NCI-H2171 (cell line): Measurements from ENCODE around the gene IL32.

ENCODE experiments used
- DNase-seq: peaks from one replicate; lab custom pipeline; 2025; lab: John Stamatoyannopoulos, UW

The IL32 gene, protein sequence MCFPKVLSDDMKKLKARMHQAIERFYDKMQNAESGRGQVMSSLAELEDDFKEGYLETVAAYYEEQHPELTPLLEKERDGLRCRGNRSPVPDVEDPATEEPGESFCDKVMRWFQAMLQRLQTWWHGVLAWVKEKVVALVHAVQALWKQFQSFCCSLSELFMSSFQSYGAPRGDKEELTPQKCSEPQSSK

DNA sequence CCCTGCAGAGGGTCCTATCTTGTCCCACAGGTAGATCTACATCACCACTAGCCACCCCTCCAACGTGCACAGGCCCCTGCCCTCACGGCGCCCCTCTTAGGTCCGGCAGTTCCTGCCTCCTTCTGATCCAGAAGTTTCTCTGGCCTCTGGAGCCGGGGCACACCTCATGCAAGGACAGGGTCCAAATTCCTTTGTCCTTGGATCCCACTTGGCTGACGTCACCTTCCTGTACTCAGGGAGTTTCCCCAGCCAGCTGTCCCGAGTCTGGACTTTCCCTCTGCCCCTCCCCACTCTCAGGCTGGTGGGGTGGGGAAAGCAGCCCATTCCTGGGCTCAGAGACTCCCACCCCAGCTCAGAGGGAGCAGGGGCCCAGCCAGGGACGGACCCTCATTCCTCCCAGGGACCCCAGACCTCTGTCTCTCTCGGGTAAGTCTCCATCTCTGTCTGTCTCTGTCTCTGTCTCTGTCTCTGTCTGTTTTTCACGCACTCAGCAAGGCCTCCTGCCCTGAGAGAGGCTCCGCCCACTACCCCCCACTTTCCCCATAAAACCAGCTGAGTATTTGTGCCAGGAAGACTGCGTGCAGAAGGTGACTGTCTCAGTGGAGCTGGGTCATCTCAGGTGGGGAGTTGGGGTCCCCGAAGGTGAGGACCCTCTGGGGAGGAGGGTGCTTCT is at the start of gene IL32:
Gene IL32 (plus strand): TSS at position 572 of the 673 bp plus-strand sequence. CDS start 172 bp downstream, outside the sequence.
- no peak for DNase-seq

DNA sequence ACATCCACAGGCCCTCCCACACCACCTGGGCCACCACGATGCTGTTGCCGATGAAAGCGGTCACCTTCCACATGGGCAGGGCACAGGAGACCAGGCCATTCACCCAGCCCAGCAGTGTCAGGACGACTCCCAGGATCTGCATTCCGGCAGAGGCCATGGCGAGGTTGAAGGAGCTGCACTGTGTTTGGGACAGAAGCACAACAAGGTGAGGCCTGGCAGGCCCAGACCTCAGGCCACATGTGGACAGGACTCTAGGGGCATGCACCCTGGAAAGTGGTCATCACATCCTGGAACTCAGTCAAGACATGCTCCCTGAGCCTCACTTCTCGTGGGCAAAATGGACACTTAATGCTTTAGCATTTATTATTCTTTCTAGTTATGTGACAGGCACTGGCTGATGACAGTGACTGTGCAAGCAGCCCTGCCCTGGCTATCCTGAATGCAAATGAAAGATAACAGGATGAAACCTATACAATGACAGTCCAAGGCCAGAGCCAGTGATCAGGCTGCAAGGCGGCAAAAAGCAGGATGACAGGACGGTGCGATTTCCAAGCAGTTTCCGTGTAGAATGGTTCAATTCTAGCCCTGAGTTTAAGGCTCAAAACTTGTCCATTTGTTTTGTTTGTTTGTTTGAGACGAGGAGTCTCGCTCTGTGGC is 49.4 kb upstream of the IL32 start:
- no peak for DNase-seq

DNA sequence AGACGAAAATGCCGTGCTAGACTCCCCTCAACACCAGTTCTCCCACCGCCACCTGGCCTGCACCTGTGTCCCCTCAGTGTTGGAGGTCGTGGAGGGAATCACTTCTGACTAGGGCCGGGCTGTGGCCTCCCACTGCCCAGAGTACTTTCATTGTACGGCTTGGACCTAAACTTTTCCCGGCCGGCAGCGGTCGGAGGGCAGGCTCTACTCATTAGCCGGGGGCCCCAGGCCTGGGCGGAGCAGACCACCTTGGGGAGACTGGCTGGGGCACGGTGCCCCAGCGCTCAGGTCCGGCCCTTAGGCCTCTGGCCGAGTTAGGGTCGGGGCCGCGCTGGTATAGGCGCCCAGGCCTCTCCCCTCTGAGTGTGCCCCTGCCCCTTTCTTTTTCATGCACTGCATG is 48.1 kb upstream of the IL32 start:
- DNase-seq, result no peak

DNA sequence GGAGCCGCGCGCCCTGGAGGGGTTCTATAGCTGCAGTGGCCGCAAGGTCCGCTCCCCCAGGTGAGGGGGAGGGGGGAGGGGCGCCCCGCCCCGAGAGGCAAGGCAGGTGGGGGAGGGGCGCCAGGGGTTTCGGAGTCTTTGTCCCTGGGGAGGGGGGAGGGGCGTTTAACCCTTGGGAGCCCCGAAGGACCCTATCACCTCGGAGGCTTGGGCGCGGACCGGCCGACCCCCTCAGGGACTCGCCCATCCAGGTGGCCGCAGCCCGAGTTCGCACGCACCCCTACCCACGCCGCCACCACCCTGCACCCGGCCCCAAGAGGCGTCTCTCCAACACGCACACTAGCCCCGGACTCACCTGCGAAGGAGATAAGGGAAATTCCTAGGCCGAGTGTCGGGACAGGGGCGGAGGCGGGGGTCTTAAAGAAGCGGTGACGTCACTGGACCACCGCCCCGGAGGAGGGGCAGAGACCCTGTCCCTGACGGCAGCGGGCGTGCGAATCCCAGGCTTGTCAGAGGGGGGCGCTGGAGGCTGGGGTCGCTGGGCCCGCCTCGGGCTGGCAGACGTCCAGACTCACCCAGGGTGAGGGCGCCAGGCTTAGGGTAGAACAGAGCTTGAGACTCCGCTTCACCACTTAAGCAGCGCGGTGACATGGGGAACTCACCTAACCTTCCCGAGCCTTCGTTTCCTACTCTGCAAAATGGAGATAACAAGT is 47.5 kb upstream of the IL32 start, which contains the start of gene CLDN6:
Gene CLDN6 (minus strand): TSS at position 390 of the 713 bp plus-strand sequence. CDS start 2,162 bp downstream, outside the sequence.
- no peak for DNase-seq

DNA sequence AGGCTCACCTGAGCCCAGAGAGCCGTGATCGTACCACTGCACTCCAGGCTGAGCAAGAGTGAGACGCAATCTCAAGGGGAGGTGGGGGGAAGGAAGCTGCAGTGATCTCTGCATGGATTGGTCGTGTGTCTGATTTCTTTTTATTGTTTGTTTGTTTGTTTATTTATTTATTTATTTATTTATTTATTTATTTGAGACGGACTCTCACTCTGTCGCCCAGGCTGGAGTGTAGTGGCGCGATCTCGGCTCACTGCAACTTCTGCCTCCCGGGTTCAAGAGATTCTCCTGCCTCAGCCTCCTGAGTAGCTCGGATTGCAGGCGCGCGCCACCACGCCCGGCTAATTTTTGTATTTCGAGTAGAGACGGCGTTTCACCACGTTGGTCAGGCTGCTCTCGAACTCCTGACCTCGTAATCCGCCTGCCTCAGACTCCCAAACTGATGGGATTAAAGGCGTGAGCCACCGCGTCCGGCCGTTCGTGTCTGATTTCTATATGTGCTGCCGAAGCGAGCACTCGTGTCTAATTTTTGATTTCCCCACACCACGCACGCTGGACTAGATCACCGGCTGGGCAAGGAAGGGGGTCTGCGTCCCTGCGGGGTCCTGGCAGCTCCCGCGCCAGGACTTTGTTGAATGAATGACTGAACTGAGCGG is 45.7 kb upstream of the IL32 start:
- DNase-seq, result no peak

DNA sequence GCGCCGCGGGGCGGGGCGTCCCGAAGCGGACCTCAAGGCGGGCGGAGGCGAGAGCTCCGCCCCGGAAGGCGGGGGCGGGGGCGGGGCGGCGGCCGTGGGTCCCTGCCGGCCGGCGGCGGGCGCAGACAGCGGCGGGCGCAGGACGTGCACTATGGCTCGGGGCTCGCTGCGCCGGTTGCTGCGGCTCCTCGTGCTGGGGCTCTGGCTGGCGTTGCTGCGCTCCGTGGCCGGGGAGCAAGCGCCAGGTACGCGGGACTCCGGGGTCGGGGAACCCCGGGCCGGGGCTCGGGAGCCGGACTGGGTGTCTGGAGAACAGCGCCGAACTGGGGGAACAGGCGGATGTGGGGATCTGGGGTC is 45.2 kb upstream of the IL32 start, which contains the start of gene TNFRSF12A:
Gene TNFRSF12A (plus strand): TSS at position 122 of the 357 bp plus-strand sequence. CDS start 30 bp downstream, at position 152.
- peak; percentile 70 for DNase-seq

DNA sequence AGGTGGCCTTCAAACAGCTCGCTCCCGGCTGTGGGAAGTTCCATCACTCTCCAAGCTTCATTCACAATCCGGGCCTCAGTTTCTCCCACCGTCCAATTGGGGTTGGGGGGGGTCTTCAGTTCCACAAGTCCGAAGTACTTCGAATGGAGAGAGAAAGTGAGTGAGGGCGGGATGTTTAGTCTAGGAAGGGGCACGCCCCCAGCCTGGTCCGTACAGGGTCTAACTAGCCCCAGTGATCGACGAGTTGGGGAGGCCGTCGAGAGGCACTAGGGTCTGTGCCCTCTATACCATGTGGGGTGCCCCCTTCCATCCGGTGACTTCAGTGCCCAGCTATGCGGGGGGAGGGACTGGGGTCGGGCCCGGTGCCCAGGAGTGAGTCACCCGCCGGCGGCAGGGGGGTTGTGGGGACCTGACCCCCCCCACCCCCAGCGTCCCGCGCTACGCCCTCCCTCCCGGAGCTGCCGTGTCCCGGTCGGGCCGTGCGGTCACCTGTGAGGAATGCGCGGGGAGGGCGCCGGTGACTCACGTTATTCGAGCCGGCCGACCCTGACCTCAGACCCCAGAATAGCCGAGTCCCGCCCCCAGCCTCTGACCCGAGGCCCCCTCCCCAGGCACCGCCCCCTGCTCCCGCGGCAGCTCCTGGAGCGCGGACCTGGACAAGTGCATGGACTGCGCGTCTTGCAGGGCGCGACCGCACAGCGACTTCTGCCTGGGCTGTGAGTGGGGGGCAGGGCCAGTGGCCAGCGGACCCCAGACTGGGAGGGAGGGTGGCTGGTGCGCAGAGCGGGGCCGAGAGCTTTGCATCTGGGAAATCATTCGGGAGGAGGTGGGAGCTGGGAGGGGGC is 44.6 kb upstream of the IL32 start:
- no peak for DNase-seq

DNA sequence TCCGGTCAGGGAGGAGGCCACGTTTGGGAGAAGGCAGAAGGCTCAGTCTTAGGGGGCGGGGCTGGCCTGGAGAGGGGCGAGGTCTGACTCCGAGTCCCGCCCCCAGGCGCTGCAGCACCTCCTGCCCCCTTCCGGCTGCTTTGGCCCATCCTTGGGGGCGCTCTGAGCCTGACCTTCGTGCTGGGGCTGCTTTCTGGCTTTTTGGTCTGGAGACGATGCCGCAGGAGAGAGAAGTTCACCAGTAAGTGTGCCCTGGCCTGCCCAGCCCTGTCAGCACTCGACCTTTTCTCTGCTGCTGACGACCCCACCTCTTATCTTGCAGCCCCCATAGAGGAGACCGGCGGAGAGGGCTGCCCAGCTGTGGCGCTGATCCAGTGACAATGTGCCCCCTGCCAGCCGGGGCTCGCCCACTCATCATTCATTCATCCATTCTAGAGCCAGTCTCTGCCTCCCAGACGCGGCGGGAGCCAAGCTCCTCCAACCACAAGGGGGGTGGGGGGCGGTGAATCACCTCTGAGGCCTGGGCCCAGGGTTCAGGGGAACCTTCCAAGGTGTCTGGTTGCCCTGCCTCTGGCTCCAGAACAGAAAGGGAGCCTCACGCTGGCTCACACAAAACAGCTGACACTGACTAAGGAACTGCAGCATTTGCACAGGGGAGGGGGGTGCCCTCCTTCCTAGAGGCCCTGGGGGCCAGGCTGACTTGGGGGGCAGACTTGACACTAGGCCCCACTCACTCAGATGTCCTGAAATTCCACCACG is 43.8 kb upstream of the IL32 start:
- peak; percentile 59 for DNase-seq

DNA sequence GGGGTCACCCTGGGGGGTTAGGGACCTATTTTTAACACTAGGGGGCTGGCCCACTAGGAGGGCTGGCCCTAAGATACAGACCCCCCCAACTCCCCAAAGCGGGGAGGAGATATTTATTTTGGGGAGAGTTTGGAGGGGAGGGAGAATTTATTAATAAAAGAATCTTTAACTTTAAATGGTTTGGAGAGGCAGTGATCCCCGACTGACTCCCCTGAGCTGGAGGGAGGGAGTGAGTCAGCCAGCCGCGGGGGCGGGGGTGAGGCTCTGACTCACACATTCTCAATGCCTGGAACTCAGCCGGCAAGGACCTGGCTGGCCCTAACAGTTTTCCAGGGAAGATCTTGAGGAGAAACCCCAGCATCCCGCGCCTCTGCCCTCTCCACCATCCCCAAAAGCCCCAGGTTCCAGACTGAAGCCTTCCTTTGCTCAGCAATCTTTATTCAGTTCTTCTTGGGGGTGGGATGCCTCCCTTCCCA is 43.2 kb upstream of the IL32 start:
- no peak for DNase-seq

DNA sequence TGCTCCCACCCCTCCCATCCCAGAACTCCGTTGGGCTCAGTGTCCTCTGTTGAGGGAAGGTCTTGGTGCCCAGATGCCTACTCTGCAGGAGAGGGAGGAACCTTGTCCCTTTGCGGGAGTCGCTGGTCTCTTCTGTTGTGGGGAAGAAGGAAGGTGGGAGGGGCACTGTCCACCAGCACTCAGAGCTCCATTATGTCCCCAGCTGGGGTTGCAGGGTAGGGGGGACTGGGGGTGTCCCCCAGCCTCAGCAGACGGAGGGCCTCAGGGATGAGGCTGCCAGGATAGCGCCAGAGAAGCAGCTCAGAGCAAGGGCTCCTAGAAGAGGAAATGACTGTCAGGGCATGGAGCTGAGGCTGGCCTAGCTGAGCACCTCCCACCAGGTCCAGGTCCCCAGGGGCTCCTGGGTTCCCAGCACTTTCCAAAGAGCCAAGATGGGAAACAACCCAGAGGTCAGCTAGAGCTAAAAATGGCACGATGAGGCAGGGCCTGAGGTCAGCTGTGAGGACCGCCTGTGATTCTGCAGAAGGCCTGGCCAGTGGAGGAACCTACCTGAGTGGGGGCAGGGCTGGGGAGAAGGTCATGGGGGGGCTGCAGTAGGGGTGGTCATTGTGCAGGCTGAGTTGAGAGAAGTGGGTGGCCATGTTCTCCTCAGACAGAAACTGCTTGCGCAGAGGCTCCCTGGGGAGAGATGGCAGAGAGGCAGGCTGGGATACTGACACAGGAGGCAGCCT is 42.6 kb upstream of the IL32 start:
- no peak for DNase-seq

DNA sequence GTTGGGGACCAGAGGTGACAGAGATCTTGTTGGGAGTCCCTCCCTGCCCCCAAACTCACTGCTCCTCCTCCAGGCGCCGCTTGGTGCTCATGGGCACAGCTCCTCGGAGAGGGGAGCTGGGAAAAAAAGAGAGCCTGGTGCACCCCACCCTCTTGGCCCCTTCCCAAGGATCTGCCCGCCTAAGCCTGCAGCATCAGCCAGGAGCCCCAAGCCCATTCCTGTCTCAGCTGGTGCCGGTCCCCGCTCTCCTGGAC is 42.1 kb upstream of the IL32 start:
- DNase-seq, result peak; percentile 71

DNA sequence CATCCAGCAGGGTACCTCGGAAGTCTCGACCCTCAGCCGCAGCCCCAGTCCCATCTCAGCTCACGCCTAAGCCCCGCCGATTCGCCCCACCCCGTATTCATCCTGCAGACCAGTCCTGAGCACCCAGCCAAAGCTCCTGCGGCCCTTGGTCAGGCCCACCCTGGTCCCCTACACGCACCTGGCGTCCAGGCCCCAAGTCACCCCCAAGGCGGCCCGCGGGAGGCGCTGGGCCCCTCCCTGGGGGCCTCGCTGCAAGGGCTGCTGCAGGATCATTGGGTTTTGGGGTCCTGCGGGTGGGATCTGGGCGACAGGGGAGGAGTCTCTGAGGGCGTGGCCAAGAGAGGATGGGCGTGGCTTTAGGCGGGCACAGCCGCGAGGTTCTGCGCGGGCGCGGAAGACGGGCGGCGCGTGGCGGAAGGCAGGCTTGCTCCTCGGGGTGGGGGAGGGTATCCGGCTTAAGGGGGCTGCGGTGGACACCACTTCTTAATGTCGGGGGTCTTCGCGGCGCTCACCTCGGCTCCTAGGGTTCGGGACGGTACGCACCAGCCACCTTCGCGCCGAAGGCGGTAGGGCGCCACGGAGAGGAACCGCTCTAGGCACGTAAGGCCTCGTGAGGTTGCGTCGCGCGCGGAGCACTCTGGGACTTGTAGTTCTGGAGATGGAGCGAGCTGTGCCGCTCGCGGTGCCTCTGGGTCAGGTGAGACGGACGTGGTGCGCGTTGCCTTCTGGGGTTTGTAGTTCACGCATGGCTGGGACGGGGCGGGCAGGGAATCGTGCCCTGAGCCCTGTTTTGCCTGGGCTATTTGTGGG is 41.6 kb upstream of the IL32 start, which contains the start of the genes HCFC1R1 and THOC6:
Gene HCFC1R1 (minus strand): TSS at position 274 of the 810 bp plus-strand sequence. CDS start 1 bp downstream, at position 273.
Gene THOC6 (plus strand): TSS at position 367 of the 810 bp plus-strand sequence. CDS start 292 bp downstream, at position 659.
- DNase-seq, result peak; percentile 97

DNA sequence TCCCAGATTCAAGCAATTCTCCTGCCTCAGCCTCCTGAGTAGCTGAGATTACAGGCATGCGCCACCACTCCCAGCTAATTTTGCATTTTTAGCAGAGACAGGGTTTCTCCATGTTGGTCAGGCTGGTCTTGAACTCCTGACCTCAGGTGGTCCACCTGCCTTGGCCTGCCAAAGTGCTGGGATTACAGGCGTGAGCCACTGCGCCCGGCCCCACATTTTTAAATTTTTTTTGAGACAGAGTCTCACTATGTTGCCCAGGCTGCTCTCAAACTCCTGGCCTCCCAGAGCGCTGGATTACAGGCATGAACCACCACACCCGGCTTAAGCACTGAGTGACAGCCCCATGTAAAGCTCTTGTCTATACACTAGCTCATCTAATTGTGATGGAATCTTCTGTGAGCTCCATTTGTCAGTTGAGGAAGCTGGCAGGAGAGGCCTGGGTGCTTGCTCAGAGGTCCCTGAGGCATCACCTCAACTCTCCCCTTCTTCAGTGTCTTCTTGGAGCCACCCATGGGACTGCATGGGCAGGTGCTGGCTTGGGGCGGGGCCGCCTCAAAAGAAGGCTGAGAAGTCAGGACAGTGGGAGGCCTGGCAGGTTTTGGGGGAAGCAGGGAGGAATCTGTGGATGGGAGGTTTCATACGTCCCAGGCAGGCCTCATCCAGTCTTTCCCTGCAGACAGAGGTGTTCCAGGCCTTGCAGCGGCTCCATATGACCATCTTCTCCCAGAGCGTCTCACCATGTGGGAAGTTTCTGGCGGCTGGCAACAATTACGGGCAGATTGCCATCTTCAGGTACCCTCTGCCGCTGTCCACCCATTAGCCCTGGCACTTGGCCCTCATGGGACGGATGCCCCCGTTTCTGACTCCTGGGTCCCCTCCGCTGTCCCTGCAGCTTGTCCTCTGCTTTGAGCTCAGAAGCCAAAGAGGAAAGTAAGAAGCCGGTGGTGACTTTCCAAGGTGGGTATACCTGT is 40.1 kb upstream of the IL32 start:
- DNase-seq, result no peak

DNA sequence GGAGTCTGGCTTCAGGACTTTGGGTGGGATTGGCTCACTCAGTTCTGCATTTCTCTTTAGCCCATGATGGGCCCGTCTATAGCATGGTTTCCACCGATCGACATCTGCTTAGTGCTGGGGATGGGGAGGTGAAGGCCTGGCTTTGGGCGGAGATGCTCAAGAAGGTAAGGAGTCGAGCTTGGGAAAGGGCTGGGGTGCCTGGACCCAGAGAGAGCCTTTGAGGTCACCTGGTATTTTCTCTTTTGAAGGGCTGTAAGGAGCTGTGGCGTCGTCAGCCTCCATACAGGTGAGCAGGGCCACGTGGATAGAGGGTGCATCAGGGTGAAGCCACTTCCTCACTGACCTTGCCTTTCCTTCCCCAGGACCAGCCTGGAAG is 39.4 kb upstream of the IL32 start:
- no peak for DNase-seq

DNA sequence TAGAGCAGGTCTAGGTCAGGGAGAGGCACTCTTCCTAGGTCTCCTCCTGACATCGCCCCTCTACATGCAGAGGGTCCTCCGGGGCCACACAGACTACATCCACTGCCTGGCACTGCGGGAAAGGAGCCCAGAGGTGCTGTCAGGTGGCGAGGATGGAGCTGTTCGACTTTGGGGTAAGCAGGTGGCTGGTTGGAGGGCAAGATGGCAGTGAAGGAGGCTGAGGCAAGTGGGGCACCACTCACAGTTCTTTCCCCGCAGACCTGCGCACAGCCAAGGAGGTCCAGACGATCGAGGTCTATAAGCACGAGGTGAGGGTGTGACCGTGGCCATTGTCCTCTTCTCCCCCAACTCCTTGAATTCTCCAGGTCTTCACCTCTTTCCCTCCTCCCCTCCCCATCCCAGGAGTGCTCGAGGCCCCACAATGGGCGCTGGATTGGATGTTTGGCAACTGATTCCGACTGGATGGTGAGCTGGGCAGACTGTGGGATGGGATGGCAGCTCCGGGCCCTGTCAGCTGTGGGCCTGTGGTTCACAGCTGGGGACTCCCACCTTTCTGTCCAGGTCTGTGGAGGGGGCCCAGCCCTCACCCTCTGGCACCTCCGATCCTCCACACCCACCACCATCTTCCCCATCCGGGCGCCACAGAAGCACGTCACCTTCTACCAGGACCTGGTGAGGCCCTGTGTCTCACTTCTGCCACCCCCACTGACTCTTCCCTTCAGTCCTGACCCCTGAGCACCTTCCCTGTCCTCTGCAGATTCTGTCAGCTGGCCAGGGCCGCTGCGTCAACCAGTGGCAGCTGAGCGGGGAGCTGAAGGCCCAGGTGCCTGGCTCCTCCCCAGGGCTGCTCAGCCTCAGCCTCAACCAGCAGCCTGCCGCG is 38.6 kb upstream of the IL32 start:
- DNase-seq, result no peak

DNA sequence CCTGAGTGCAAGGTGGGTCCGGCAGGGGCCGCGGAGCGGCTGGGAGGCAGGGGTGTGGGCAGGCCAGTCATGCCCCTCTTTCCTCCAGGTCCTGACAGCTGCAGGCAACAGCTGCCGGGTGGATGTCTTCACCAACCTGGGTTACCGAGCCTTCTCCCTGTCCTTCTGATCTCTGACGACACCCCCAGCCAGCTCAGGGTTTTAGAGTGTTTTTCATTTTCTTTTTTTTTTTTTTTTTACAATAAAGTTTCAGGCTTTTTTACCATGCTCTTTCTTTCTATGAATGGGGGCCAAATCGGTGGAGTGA is 38.0 kb upstream of the IL32 start:
- DNase-seq, result no peak
